ENCODE data around the gene GIGYF1.

- TF ChIP-seq PATZ1 (CRISPR knock-in tag; IDR thresholded peaks at IDR 0.05; ENCODE audit: borderline replicate concordance): no peak
- TF ChIP-seq, protein P1, sequence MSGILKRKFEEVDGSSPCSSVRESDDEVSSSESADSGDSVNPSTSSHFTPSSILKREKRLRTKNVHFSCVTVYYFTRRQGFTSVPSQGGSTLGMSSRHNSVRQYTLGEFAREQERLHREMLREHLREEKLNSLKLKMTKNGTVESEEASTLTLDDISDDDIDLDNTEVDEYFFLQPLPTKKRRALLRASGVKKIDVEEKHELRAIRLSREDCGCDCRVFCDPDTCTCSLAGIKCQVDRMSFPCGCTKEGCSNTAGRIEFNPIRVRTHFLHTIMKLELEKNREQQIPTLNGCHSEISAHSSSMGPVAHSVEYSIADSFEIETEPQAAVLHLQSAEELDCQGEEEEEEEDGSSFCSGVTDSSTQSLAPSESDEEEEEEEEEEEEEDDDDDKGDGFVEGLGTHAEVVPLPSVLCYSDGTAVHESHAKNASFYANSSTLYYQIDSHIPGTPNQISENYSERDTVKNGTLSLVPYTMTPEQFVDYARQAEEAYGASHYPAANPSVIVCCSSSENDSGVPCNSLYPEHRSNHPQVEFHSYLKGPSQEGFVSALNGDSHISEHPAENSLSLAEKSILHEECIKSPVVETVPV (CRISPR knock-in tag; IDR thresholded peaks at IDR 0.05): no peak
- TF ChIP-seq ZC3H10 (CRISPR knock-in tag; IDR thresholded peaks at IDR 0.05): no peak
- no peak for TF ChIP-seq TSHZ2 (CRISPR knock-in tag; IDR thresholded peaks at IDR 0.05)
- TF ChIP-seq, protein P2, sequence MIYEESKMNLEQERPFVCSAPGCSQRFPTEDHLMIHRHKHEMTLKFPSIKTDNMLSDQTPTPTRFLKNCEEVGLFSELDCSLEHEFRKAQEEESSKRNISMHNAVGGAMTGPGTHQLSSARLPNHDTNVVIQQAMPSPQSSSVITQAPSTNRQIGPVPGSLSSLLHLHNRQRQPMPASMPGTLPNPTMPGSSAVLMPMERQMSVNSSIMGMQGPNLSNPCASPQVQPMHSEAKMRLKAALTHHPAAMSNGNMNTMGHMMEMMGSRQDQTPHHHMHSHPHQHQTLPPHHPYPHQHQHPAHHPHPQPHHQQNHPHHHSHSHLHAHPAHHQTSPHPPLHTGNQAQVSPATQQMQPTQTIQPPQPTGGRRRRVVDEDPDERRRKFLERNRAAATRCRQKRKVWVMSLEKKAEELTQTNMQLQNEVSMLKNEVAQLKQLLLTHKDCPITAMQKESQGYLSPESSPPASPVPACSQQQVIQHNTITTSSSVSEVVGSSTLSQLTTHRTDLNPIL (CRISPR knock-in tag; IDR thresholded peaks at IDR 0.05; ENCODE audit: low read depth): no peak
Measured at GRCh38 chr7:100674411-100675104, 19.5 kb downstream of the GIGYF1 start.

All from SK-N-SH treated with all-trans-retinoic acid at 6 μM for 48 hours (cell line).